Lower lobe of right lung (tissue), 2 donors: ENCODE measurements around the gene CCR8. TPM values are rescaled to one million over a fixed set of nuclear protein-coding genes. Genes with fewer than 3 reads are reported as not detected.
"Not testable (repeated sequence)": the region's sequence is repeated elsewhere in the genome, so short reads cannot be mapped to it uniquely, and the experiment has no call there.

Experiments used
- ATAC-seq, 2 donors: fragments of 200-7000 bp; cut with Tn5 transposase; one replicate each; pipeline ENCODE4 v1.9.1; 2020 to 2022; ENCODE audit warnings: mild to moderate bottlenecking in 2 of 2, moderate library complexity in 2 of 2
- DNase-seq: peaks from one replicate; pipeline ENCODE4 v3.0.0-alpha.2; 2020
- H3K27ac ChIP-seq: fragments of 200-600 bp; one replicate; pipeline ENCODE4 v1.8.0; 2022
- H3K27me3 ChIP-seq: fragments of 200-600 bp; one replicate; pipeline ENCODE4 v1.8.0; 2022; ENCODE audit warnings: low read depth
- H3K36me3 ChIP-seq: fragments of 200-600 bp; one replicate; pipeline ENCODE4 v1.8.0; 2022; ENCODE audit warnings: mild to moderate bottlenecking
- H3K4me1 ChIP-seq: fragments of 200-600 bp; one replicate; pipeline ENCODE4 v1.8.0; 2022
- H3K4me3 ChIP-seq: fragments of 200-600 bp; one replicate; pipeline ENCODE4 v1.8.0; 2022; ENCODE audit warnings: mild to moderate bottlenecking
- H3K9me3 ChIP-seq: fragments of 200-600 bp; one replicate; pipeline ENCODE4 v1.8.0; 2022
- intact Hi-C: fragments of 100-400 bp; cut with DNase I; formaldehyde crosslinking; loops from one replicate; pipeline ENCODE4 v1.11.0; 2022
- total RNA-seq: library from RNA; stranded (reverse); fragmentation: NEBNext Ultra II Directional; extraction: Animal tissue kit (Norgen Biotek cat#: 25700); gene quantifications from one replicate; pipeline ENCODE4 v1.2.1, GENCODE V29; 2021
- TF ChIP-seq, protein P1 (sequence below): fragments of 200-600 bp; IDR thresholded peaks from one replicate; pipeline ENCODE4 v1.8.0; 2022; ENCODE audit warnings: antibody characterized with exemption, mild to moderate bottlenecking
- donor health status: DM: no; HTN: yes; CAD: no; lungs with severe emphysema.

CCR8 gene
- total RNA-seq, 1 donor from 2014 or later = not detected

- Histone ChIP-seq H3K4me1 (no peaks in the 10 kb centered on the region), H3K9me3 (no peaks in the 10 kb centered on the region), H3K27ac (peak overlapping the region; percentile 26), H3K4me3 (no peak overlapping the region), H3K36me3 (no peaks in the 10 kb centered on the region), H3K27me3 (no peaks in the 10 kb centered on the region)
- intact Hi-C loops = no loop called here
- TF ChIP-seq, protein P1, sequence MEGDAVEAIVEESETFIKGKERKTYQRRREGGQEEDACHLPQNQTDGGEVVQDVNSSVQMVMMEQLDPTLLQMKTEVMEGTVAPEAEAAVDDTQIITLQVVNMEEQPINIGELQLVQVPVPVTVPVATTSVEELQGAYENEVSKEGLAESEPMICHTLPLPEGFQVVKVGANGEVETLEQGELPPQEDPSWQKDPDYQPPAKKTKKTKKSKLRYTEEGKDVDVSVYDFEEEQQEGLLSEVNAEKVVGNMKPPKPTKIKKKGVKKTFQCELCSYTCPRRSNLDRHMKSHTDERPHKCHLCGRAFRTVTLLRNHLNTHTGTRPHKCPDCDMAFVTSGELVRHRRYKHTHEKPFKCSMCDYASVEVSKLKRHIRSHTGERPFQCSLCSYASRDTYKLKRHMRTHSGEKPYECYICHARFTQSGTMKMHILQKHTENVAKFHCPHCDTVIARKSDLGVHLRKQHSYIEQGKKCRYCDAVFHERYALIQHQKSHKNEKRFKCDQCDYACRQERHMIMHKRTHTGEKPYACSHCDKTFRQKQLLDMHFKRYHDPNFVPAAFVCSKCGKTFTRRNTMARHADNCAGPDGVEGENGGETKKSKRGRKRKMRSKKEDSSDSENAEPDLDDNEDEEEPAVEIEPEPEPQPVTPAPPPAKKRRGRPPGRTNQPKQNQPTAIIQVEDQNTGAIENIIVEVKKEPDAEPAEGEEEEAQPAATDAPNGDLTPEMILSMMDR = no peak
- DNase-seq = no peak
- peak; percentile 93 to 95 for ATAC-seq
Measured at GRCh38 chr3:39362192-39362591, 32.7 kb downstream of the CCR8 start.

DNA sequence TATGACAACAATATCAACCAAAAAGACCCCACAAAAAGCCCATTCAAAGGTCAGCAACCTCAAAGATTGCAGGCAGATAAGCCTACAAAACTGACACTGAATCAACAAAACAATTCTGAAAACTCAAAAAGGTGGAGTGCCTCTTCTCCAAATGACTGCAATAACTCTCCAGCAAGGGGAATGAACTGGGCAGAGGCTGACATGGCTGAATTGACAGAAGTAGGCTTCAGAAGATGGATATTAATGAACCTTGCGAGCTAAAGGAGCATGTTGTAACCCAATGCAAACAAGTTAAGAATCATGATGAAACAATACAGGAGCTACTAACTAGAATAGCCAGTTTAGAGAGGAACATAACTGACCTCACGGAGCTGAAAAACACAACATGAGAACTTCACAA, 33.3 kb downstream of the CCR8 start:
- ATAC-seq (peak; percentile 87 to 93), DNase-seq (no peak)

DNA sequence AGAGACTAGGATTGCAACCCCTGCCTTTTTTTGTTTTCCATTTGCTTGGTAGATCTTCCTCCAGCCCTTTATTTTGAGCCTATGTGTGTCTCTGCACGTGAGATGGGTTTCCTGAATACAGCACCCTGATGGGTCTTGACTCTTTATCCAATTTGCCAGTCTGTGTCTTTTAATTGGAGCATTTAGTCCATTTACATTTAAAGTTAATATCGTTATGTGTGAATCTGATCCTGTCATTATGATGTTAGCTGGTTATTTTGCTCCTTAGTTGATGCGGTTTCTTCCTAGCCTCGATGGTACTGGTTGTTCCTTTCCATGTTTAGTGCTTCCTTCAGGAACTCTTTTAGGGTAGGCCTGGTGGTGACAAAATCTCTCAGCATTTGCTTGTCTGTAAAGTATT, 40.9 kb downstream of the CCR8 start:
- H3K4me1 ChIP-seq, intact Hi-C loops: not testable (repeated sequence)

More for the DNA sequence above, 33.3 kb downstream of the CCR8 start:
- H3K9me3 ChIP-seq = no peaks in the 10 kb centered on the region
- no peaks in the 10 kb centered on the region for H3K4me1 ChIP-seq
- no peak overlapping the region for H3K4me3 ChIP-seq
- H3K27me3 ChIP-seq = no peaks in the 10 kb centered on the region
- H3K36me3 ChIP-seq = no peaks in the 10 kb centered on the region
- TF ChIP-seq, protein P1 = no peak
- peak overlapping the region; percentile 26 for H3K27ac ChIP-seq
- intact Hi-C loops = no loop called here

GRCh38 chr3:39372833-39373232, 43.3 kb downstream of the CCR8 start:
- Histone ChIP-seq H3K4me1 (no peaks in the 10 kb centered on the region), H3K27ac (no peak overlapping the region), H3K9me3 (no peaks in the 10 kb centered on the region), H3K4me3 (no peak overlapping the region), H3K36me3 (no peaks in the 10 kb centered on the region), H3K27me3 (no peaks in the 10 kb centered on the region)
- no peak for DNase-seq
- no peak for ATAC-seq
- intact Hi-C loops = no loop called here
- TF ChIP-seq, protein P1 = no peak

More for the DNA sequence above, 40.9 kb downstream of the CCR8 start:
- not testable (repeated sequence) for ATAC-seq, H3K36me3 ChIP-seq, H3K4me3 ChIP-seq, DNase-seq, H3K27ac ChIP-seq, H3K27me3 ChIP-seq, H3K9me3 ChIP-seq

DNA sequence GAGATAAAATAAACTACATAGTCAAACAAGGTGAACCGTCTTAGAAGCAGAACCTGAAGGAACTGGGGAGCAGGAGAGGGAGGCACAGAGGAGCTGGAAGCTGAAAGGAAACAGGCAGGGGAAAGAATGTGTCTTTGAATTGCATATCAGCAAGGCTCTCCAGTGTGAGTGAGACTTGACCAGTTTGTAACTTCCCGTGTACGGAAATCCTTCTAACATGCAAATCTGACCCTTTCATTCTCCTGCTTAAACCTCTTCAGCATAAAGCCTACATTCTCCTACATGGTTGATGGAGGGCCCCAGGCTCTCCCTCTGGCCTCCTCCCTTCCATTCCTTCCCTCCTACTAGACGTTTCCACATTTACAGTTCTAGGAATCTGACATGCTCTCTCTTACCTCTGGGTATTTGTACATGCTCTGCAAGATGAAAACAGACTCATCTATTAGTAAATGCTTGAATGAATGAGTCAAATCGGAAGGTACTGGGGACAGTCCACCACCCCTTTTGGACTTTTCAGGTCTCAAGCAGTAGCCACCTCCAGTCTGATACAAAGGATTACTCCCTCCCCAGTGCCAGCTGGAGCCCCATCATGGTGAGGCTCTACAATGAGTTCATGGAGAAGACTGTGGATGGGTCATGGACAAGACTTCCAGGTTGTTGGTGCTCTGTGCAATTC, 47.6 kb downstream of the CCR8 start:
- DNase-seq = no peak
- intact Hi-C loops = no loop called here
- Histone ChIP-seq H3K4me1 (no peaks in the 10 kb centered on the region), H3K9me3 (no peaks in the 10 kb centered on the region), H3K4me3 (no peak overlapping the region), H3K27me3 (no peaks in the 10 kb centered on the region), H3K27ac (no peak overlapping the region), H3K36me3 (no peaks in the 10 kb centered on the region)
- ATAC-seq = no peak
- TF ChIP-seq, protein P1 = no peak

DNA sequence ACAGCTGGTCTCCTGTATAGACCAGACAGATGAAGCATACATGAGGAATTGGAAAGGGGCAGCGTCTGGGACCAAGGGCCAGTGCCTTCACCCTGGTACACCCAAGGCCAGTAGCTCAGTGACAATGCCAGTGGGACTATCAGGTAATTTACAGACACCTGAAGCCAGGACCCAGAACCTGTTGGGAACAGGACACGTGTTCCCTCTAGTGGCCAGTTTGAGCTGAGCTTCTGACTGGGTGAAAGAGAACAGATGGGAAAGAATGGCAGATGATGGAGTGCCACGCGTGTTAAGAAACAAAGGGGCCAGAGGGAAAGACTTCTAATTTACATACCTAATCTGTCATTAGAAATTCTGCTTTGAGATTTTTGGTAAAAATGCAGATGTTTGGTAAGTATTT, 48.6 kb downstream of the CCR8 start:
- Histone ChIP-seq H3K27ac (no peak overlapping the region), H3K4me1 (peaks cover 7% of the 10 kb centered on the region), H3K4me3 (no peak overlapping the region), H3K27me3 (no peaks in the 10 kb centered on the region), H3K36me3 (no peaks in the 10 kb centered on the region), H3K9me3 (no peaks in the 10 kb centered on the region)
- TF ChIP-seq, protein P1 = peak; percentile 60
- ATAC-seq (peak; percentile 78 to 87), DNase-seq (no peak)
- intact Hi-C loops = no loop called here
